Measurements from ENCODE around the gene APC2.
"Not testable (repeated sequence)": the region's sequence is repeated elsewhere in the genome, so short reads cannot be mapped to it uniquely, and the experiment has no call there.

Gene APC2

GRCh38 chr19:1430246-1430645, 19.7 kb upstream of the APC2 start:
- no peak for DNase-seq (ENCODE audit: low read depth in 2 of 2)

- no peak for DNase-seq (ENCODE audit: low read depth in 2 of 2)
Observed at GRCh38 chr19:1431759-1432506, 18.0 kb upstream of the APC2 start.

GRCh38 chr19:1432507-1432887, 17.4 kb upstream of the APC2 start:
- no peak for DNase-seq (ENCODE audit: low read depth in 2 of 2)

- no peak for DNase-seq (ENCODE audit: low read depth in 2 of 2)
Observed at GRCh38 chr19:1433119-1434039, 16.5 kb upstream of the APC2 start.

- no peak for DNase-seq (ENCODE audit: low read depth in 2 of 2)
Observed at GRCh38 chr19:1434040-1434366, 15.9 kb upstream of the APC2 start.

- DNase-seq (ENCODE audit: low read depth in 2 of 2) = no peak
Observed at GRCh38 chr19:1434577-1435060, 15.3 kb upstream of the APC2 start.

GRCh38 chr19:1435378-1435989, 14.4 kb upstream of the APC2 start:
- no peak for DNase-seq (ENCODE audit: low read depth in 2 of 2)

- no peak for DNase-seq (ENCODE audit: low read depth in 2 of 2)
Observed at GRCh38 chr19:1437609-1438008, 12.3 kb upstream of the APC2 start.

- DNase-seq (ENCODE audit: low read depth in 2 of 2) = peak; percentile 81 to 82
Observed at GRCh38 chr19:1438035-1438932, 11.6 kb upstream of the APC2 start, which contains the start of gene RPS15. TSS of gene RPS15 (plus strand) at chr19:1438396. CDS start at chr19:1438426, 30 bp downstream.

GRCh38 chr19:1438933-1439354, 11.0 kb upstream of the APC2 start:
- DNase-seq (ENCODE audit: low read depth in 2 of 2) = no peak

- DNase-seq (ENCODE audit: low read depth in 2 of 2) = not testable (repeated sequence)
Observed at GRCh38 chr19:1439525-1440417, 10.2 kb upstream of the APC2 start.

- DNase-seq (ENCODE audit: low read depth in 2 of 2) = no peak
Observed at GRCh38 chr19:1440418-1440801, 9.5 kb upstream of the APC2 start.

- DNase-seq (ENCODE audit: low read depth in 2 of 2) = no peak
Observed at GRCh38 chr19:1441022-1441426, 8.9 kb upstream of the APC2 start.

GRCh38 chr19:1441677-1442438, 8.1 kb upstream of the APC2 start:
- DNase-seq (ENCODE audit: low read depth in 2 of 2) = no peak

GRCh38 chr19:1445185-1445931, 4.6 kb upstream of the APC2 start:
- no peak for DNase-seq (ENCODE audit: low read depth in 2 of 2)

- DNase-seq (ENCODE audit: low read depth in 2 of 2) = no peak
Observed at GRCh38 chr19:1445932-1446712, 3.8 kb upstream of the APC2 start.

- no peak for DNase-seq (ENCODE audit: low read depth in 2 of 2)
Observed at GRCh38 chr19:1446713-1447481, 3.0 kb upstream of the APC2 start.
